HG03175 (cell line): ENCODE measurements around the gene FBXW8.

Experiments
- ATAC-seq: cut with Tn5 transposase; IDR thresholded peaks from one replicate; pipeline ENCODE4 v1.9.1; 2021; ENCODE audit warnings: mild to moderate bottlenecking, moderate library complexity; ENCODE audit not compliant: unreplicated experiment

The FBXW8 gene

GRCh38 chr12:117019866-117020265 is 109.1 kb downstream of the FBXW8 start:
- ATAC-seq: no peak

- ATAC-seq: no peak
Observed at GRCh38 chr12:117020536-117021220, 109.9 kb downstream of the FBXW8 start.

GRCh38 chr12:117022465-117022864 is 111.7 kb downstream of the FBXW8 start:
- ATAC-seq: no peak

- ATAC-seq: no peak
Observed at GRCh38 chr12:117023998-117024960, 113.5 kb downstream of the FBXW8 start.

- ATAC-seq: no peak
Observed at GRCh38 chr12:117024961-117025480, 114.3 kb downstream of the FBXW8 start.

GRCh38 chr12:117025481-117026151 is 114.9 kb downstream of the FBXW8 start:
- ATAC-seq: peak; percentile 80

GRCh38 chr12:117026343-117026742 is 115.6 kb downstream of the FBXW8 start:
- no peak for ATAC-seq

- ATAC-seq: no peak
Observed at GRCh38 chr12:117026921-117027250, 116.1 kb downstream of the FBXW8 start.

- no peak for ATAC-seq
Observed at GRCh38 chr12:117027251-117028086, 116.7 kb downstream of the FBXW8 start.

- no peak for ATAC-seq
Observed at GRCh38 chr12:117028254-117028653, 117.5 kb downstream of the FBXW8 start.

- ATAC-seq: no peak
Observed at GRCh38 chr12:117030187-117030900, 119.6 kb downstream of the FBXW8 start.

- no peak for ATAC-seq
Observed at GRCh38 chr12:117031843-117032592, 121.3 kb downstream of the FBXW8 start.

- no peak for ATAC-seq
Observed at GRCh38 chr12:117032593-117033381, 122.0 kb downstream of the FBXW8 start.

GRCh38 chr12:117033382-117034221 is 122.9 kb downstream of the FBXW8 start:
- ATAC-seq: no peak

GRCh38 chr12:117034249-117034648 is 123.5 kb downstream of the FBXW8 start:
- no peak for ATAC-seq

GRCh38 chr12:117034701-117035151 is 124.0 kb downstream of the FBXW8 start:
- no peak for ATAC-seq

- no peak for ATAC-seq
Observed at GRCh38 chr12:117035287-117035686, 124.5 kb downstream of the FBXW8 start.
